Pericardium fibroblast (primary cell): ENCODE results near the gene NUAK1. TPM values are rescaled to one million over a fixed set of nuclear protein-coding genes. Genes with fewer than 3 reads are reported as not detected.

Experiments
- total RNA-seq: library from RNA; depleted of rRNA; stranded (reverse); fragments of >200 nt; gene quantifications from 2 replicates; pipeline ENCODE4 v1.2.3, GENCODE V29; 2015

The NUAK1 gene
- total RNA-seq: 9.9 and 14.4 TPM in 2 replicates

DNA sequence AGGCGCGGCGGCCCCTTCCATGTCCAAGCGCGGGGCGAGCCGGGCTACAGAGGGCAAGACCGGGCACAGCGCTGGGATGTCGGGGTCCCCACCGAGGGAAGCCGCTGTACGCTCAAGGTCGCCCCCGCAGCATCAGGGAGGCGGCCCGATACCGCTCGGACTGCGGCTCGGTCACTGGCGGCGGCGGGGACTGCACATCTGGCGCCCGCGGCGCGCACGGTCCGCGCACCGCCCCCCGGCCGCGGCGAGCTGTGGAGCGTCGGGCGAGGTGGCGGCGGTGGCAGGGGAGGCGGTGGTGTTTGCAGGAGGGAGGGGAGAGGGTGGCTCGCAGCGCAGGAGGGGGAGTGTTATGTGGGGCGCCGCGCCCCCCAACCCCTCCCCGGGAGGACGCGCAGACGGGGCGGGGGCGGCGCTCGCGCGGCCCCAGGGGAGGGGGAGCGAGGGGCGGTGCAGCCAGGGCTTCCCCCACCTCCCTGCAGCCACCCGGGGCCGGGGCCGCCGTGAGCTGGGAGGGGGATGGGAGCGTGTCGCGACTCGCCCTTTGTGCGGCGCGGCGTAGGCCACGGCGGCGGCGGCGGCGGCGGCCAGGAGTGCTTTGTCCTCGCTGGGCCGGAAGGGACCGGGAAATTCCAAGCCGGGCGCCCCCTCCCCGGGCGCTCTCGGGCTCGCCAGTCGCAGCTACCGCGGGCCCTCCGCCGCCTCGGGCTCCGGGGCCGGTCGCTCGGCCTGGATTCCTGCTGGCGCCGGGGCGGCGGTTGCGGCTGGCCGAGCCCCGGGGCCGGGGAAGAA, at the start of gene NUAK1:
Gene NUAK1 (minus strand): TSS at position 322 of the 789 bp plus-strand sequence. CDS start 301 bp downstream, at position 21.

Other genes with a start within 250 kb of the NUAK1 start
- gene CKAP4, start 109.1 kb upstream of the NUAK1 start, total RNA-seq: 145 and 227 TPM in 2 replicates
- gene TCP11L2, start 163.8 kb upstream of the NUAK1 start, total RNA-seq: 14.2 and 22.0 TPM in 2 replicates
- 7.6 and 10.3 TPM in 2 replicates for gene POLR3B, start 218.8 kb upstream of the NUAK1 start, total RNA-seq